BJ (cell line): ENCODE measurements around the gene C14orf39. TPM values are rescaled to one million over a fixed set of nuclear protein-coding genes. Genes with fewer than 3 reads are reported as not detected.

Experiments used
- CTCF ChIA-PET: fragments of 350-600 bp; formaldehyde crosslinking; extraction: SDS; loops from one replicate; lab custom pipeline; 2021; ENCODE audit warnings: antibody characterized with exemption, inconsistent platforms; lab: Yijun Ruan, JAX
- POLR2A ChIA-PET: fragments of 300-600 bp; sonication (Branson Sonifier 250); formaldehyde crosslinking; extraction: SDS; loops from one replicate; lab custom pipeline; 2021; ENCODE audit warnings: antibody characterized with exemption; lab: Charles Lee
- DNase-seq: peaks from one replicate; pipeline ENCODE4 v3.0.0-alpha.2; 2011; ENCODE audit warnings: low read depth
- H3K27me3 ChIP-seq: 2 replicates; pipeline ENCODE4 v1.6.0; 2011; ENCODE audit warnings: low read length; ENCODE audit not compliant: control insufficient read depth, insufficient read depth
- H3K36me3 ChIP-seq: 2 replicates; pipeline ENCODE4 v1.5.1; 2011; ENCODE audit warnings: low read length; ENCODE audit not compliant: control insufficient read depth, insufficient read depth
- H3K4me3 ChIP-seq: 2 replicates; pipeline ENCODE4 v1.5.1; 2011; ENCODE audit warnings: low read depth, mild to moderate bottlenecking, control low read depth, low read length
- polyA plus RNA-seq: library from polyadenylated mRNA; depleted of rRNA; stranded (reverse); fragments of >200 nt; gene quantifications from 2 replicates; pipeline ENCODE4 v1.2.3, GENCODE V29; 2011
- TF ChIP-seq, protein P1 (sequence below): IDR thresholded peaks from 2 replicates; pipeline ENCODE4 v1.5.1; 2011; ENCODE audit warnings: low read depth, mild to moderate bottlenecking, control low read depth, inconsistent platforms, low read length, moderate library complexity; ENCODE audit not compliant: insufficient read depth

The C14orf39 gene
- polyA plus RNA-seq, 1 experiment, result not detected

DNA sequence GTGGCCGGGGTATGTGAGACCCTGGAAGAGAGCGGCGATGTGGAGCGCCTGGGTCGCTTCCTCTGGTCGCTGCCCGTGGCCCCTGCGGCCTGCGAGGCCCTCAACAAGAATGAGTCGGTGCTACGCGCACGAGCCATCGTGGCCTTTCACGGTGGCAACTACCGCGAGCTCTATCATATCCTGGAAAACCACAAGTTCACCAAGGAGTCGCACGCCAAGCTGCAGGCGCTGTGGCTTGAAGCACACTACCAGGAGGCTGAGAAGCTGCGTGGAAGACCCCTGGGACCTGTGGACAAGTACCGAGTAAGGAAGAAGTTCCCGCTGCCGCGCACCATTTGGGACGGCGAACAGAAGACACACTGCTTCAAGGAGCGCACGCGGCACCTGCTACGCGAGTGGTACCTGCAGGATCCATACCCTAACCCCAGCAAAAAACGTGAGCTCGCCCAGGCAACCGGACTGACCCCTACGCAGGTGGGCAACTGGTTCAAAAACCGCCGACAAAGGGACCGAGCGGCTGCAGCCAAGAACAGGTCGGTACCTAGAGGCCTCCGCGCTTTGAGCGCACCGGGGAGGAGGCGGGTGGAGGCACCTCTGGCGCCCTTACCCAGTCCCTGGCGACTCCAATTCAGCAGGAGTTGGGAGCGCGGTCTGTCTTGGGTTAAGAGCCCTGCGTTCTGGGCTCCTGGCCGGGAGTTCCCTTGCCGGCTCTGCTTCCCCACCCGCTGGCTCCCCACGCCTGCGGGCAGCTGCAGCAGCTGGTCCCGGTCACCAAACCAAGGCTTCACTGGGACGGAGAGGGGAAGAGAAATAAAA lies 23.8 kb upstream of the C14orf39 start:
- DNase-seq, result no peak
- Histone ChIP-seq H3K27me3 (peaks cover 70% of the 10 kb centered on the region), H3K4me3 (no peak overlapping the region), H3K36me3 (no peaks in the 10 kb centered on the region)
- POLR2A ChIA-PET, result no interaction called here
- CTCF ChIA-PET, result no interaction called here
- TF ChIP-seq, protein P1, sequence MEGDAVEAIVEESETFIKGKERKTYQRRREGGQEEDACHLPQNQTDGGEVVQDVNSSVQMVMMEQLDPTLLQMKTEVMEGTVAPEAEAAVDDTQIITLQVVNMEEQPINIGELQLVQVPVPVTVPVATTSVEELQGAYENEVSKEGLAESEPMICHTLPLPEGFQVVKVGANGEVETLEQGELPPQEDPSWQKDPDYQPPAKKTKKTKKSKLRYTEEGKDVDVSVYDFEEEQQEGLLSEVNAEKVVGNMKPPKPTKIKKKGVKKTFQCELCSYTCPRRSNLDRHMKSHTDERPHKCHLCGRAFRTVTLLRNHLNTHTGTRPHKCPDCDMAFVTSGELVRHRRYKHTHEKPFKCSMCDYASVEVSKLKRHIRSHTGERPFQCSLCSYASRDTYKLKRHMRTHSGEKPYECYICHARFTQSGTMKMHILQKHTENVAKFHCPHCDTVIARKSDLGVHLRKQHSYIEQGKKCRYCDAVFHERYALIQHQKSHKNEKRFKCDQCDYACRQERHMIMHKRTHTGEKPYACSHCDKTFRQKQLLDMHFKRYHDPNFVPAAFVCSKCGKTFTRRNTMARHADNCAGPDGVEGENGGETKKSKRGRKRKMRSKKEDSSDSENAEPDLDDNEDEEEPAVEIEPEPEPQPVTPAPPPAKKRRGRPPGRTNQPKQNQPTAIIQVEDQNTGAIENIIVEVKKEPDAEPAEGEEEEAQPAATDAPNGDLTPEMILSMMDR, result no peak

DNA sequence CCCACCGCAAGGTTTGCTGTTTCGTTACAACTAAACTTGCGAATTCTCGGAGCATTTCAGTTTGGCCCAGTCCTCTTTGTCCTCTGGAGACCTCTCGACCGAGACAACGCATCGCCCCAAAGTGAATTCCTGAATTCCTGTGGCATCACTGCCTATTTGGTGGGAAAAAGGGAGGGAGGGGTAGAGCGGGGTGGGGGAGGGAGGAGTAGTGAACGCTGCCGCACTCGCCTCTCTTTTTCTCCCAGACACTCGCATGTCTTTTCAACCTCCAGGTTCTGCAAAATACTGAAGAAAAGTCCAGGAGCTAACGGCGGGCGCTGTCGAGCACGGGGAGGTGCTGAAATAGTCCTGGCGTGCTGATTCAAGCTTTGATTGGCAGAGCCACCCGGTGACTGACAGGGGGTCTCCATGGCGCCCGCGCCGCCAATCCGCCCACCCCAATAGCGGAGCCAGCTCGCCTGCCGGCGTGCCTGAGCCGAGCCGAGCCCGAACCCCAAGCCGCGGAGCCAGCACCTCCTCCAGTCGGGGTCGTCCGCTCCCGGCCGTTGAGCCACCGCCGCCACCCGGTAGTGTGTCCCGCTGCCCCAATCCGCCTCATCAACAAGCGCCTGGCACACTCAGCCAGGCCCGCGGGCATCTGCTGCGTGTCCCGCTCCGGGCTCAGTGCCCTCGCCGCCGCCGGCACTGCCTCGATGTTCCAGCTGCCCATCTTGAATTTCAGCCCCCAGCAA lies 23.0 kb upstream of the C14orf39 start, which contains the start of gene SIX6:
Gene SIX6, plus strand, starts transcription at position 440 of the 731 bp plus-strand sequence. Its CDS starts 253 bp downstream, at position 693.
- ChIA-PET CTCF (no interaction called here), POLR2A (no interaction called here)
- no peak within 1 kb of the TSS for H3K4me3 ChIP-seq
- H3K27me3 ChIP-seq, result peaks cover 65% of the 10 kb centered on the region
- no peak for DNase-seq
- H3K36me3 ChIP-seq, result no peaks in the 10 kb centered on the region
- TF ChIP-seq, protein P1, result no peak

DNA sequence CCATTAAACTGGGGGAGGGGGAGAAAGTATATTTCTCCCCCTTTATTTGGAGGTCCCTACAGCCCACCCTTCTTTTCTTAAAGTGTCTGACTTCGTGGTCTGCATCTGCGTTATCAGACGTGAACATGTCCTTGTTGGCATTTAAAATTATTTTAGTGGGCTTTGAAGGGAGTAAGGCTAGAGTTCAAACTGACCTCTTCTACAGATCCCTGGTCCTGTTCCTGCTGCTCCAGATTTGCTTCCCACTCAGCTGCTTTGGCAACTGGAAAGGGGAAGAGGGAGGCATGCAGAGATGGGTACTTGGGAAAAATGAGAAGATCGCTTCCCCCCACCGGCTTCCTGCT lies 22.5 kb upstream of the C14orf39 start:
- DNase-seq, result no peak
- TF ChIP-seq, protein P1, result no peak
- no peaks in the 10 kb centered on the region for H3K36me3 ChIP-seq
- POLR2A ChIA-PET, result no interaction called here
- H3K27me3 ChIP-seq, result peaks cover 65% of the 10 kb centered on the region
- CTCF ChIA-PET, result no interaction called here
- H3K4me3 ChIP-seq, result no peak overlapping the region

DNA sequence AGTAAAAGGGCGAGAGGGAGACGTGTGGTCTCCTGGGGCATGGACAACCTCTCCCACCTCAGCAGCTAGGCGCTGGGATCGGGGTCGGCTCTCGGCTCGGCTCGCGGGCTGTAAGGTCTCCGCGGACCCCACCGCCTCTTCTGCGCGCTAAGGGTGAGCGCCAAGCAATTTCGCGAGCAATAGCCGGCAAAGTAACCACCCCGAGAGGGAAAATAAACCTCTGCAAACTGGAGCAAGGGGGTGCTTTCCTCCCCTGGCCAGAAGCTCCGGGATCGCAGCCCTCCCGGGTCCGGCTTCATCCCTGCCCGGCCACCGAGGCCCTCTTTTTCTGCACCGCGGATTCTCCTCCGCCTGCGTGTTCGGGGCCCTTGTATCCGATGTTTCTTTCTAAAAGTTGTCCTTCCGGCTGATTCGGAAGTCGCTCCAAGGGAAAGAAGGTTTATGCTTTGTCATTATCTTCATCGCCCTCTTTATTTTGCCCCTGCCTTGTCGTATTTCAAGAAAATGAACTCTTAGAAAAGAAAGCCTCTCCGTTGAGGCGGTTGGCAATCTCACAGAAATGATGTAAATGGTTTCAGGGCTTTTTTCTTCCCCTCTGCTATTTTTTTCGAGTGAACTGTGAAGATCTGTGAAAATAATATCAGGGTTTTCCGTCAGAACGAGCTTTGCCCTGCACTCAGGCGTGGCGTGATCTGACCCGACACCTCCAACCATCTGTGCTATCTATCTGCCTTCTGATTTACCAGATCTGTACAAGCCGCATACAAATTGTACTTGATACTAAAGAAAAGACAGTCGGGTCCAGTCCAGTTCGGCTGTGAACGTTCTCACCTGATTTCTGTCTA lies 21.3 kb upstream of the C14orf39 start:
- POLR2A ChIA-PET, result no interaction called here
- Histone ChIP-seq H3K4me3 (no peak overlapping the region), H3K36me3 (no peaks in the 10 kb centered on the region), H3K27me3 (peaks cover 60% of the 10 kb centered on the region)
- TF ChIP-seq, protein P1, result no peak
- CTCF ChIA-PET, result no interaction called here
- no peak for DNase-seq
